Endometrial microvascular endothelial cells (primary cell): ENCODE results near the gene NTRK3. TPM values are rescaled to one million over a fixed set of nuclear protein-coding genes. Genes with fewer than 3 reads are reported as not detected.
"Not testable (repeated sequence)": the region's sequence is repeated elsewhere in the genome, so short reads cannot be mapped to it uniquely, and the experiment has no call there.

Experiments
- in situ Hi-C: cut with HindIII; loops from 2 replicates; pipeline ENCODE4 v1.10.0; 2017; ENCODE audit warnings: low sequenced_read_pairs, low pct_unique_long_range_greater_than_20kb; ENCODE audit errors: inconsistent ontology term
- total RNA-seq: library from RNA; depleted of rRNA; stranded (reverse); fragments of >200 nt; gene quantifications from one replicate; pipeline ENCODE4 v1.2.3, GENCODE V29; 2015; ENCODE audit errors: inconsistent ontology term

NTRK3 gene
- total RNA-seq, 1 donor from 2014 or later: not detected

- in situ Hi-C loops: no loop called here
These were observed 152.2 kb downstream of the NTRK3 start for GRCh38 chr15:88104357-88104756.

- in situ Hi-C loops: no loop called here
These were observed 156.4 kb downstream of the NTRK3 start for GRCh38 chr15:88100181-88100580.

- in situ Hi-C loops: no loop called here
These were observed 158.2 kb downstream of the NTRK3 start for GRCh38 chr15:88098361-88098760.

GRCh38 chr15:88091444-88092016, 165.0 kb downstream of the NTRK3 start:
- in situ Hi-C loops: no loop called here

GRCh38 chr15:88090481-88091011, 166.0 kb downstream of the NTRK3 start:
- in situ Hi-C loops: no loop called here

GRCh38 chr15:88089731-88090130, 166.8 kb downstream of the NTRK3 start:
- in situ Hi-C loops: no loop called here

- in situ Hi-C loops: no loop called here
These were observed 167.4 kb downstream of the NTRK3 start for GRCh38 chr15:88089024-88089620.

- in situ Hi-C loops: no loop called here
These were observed 172.5 kb downstream of the NTRK3 start for GRCh38 chr15:88083811-88084760.

GRCh38 chr15:88080616-88081015, 175.9 kb downstream of the NTRK3 start:
- in situ Hi-C loops: no loop called here

GRCh38 chr15:88077296-88078020, 179.1 kb downstream of the NTRK3 start:
- in situ Hi-C loops: no loop called here

- in situ Hi-C loops: no loop called here
These were observed 180.2 kb downstream of the NTRK3 start for GRCh38 chr15:88076328-88076727.

- in situ Hi-C loops: no loop called here
These were observed 181.4 kb downstream of the NTRK3 start for GRCh38 chr15:88075102-88075501.

GRCh38 chr15:88074386-88074785, 182.2 kb downstream of the NTRK3 start:
- in situ Hi-C loops: no loop called here

GRCh38 chr15:88073391-88073691, 183.2 kb downstream of the NTRK3 start:
- in situ Hi-C loops: no loop called here

GRCh38 chr15:88072598-88073390, 183.7 kb downstream of the NTRK3 start:
- in situ Hi-C loops: no loop called here

- in situ Hi-C loops: not testable (repeated sequence)
These were observed 184.4 kb downstream of the NTRK3 start for GRCh38 chr15:88072133-88072532.

GRCh38 chr15:88071141-88071540, 185.4 kb downstream of the NTRK3 start:
- in situ Hi-C loops: no loop called here

GRCh38 chr15:88069561-88069960, 187.0 kb downstream of the NTRK3 start:
- in situ Hi-C loops: no loop called here

GRCh38 chr15:88067331-88067685, 189.2 kb downstream of the NTRK3 start:
- in situ Hi-C loops: no loop called here
